Measurements from ENCODE around the gene SPTBN1. TPM values are rescaled to one million over a fixed set of nuclear protein-coding genes. Genes with fewer than 3 reads are reported as not detected.

The SPTBN1 gene
- total and polyA plus RNA-seq, 2 donors (not counting 3 experiments of a cell fraction or from before 2014, with no cell fraction given), result 63.3 to 320 TPM

GRCh38 chr2:54538537-54538936 is 82.4 kb downstream of the SPTBN1 start:
- Histone ChIP-seq H3K9me3 (replicated peaks; ENCODE audit: control insufficient read depth, insufficient read depth, low read length) (no peaks in the 10 kb centered on the region), H3K4me3 (replicated peaks in 1 of 3; ENCODE audit: insufficient read depth in 1 of 3, low read depth in 1 of 3, low read length in 3 of 3) (no peak overlapping the region), H3K9ac (replicated peaks; ENCODE audit: extremely low read depth, insufficient read depth, low read length) (no peak overlapping the region), H3K27ac (ENCODE audit: insufficient read depth, low read depth, low read length) (no peak overlapping the region), H2AFZ (ENCODE audit: low read depth, low read length) (no peak overlapping the region), H3K27me3 (ENCODE audit: control insufficient read depth in 2 of 2, insufficient read depth in 2 of 2, low read length in 2 of 2) (no peaks in the 10 kb centered on the region), H3K4me2 (ENCODE audit: insufficient read depth, low read length) (no peak overlapping the region), H3K9me1 (replicated peaks; ENCODE audit: control insufficient read depth, extremely low read depth, insufficient read depth, low read length) (no peaks in the 10 kb centered on the region), H3K4me1 (ENCODE audit: control insufficient read depth, extremely low read depth, insufficient read depth, low read length) (peaks cover 5% of the 10 kb centered on the region), H3K79me2 (ENCODE audit: control insufficient read depth, insufficient read depth, low read length) (peaks cover 1% of the 10 kb centered on the region), H3K36me3 (ENCODE audit: control insufficient read depth in 2 of 2, extremely low read depth in 1 of 2, insufficient read depth in 2 of 2, low read length in 2 of 2) (peaks cover 0 to 2% of the 10 kb centered on the region in 2 experiments), H4K20me1 (replicated peaks; ENCODE audit: control insufficient read depth, extremely low read depth, insufficient read depth, low read length) (peaks cover 3% of the 10 kb centered on the region)
- DNase-seq (ENCODE audit: low read depth, low spot score), result no peak
- intact Hi-C loops (cut with micrococcal nuclease) (no loop called here), dilution Hi-C loops (cut with MboI; ENCODE audit: extremely low pct_ligation_motif_present, low sequenced_read_pairs) (no loop called here)
- BruUV-seq (replicated peaks), result no TSS peak
- ChIA-PET POLR2A (no interaction called here), CTCF (interaction anchor here (0.7 to 1.4 kb wide), 5 partner anchors 12 to 166 kb away, joined by 3 to 5 read pairs (median 3); no protein-coding TSS in a partner anchor)
- FAIRE-seq, result no peak
- TF ChIP-seq POLR2A (IDR thresholded peaks at IDR 0.05; ENCODE audit: low read depth, low read length) (no peak), FOS (IDR thresholded peaks at IDR 0.05; ENCODE audit: borderline replicate concordance, insufficient read depth, low read length) (no peak), EZH2 (IDR thresholded peaks at IDR 0.05; ENCODE audit: borderline replicate concordance, low read depth, low read length, severe bottlenecking) (no peak), JUN (IDR thresholded peaks at IDR 0.05; ENCODE audit: borderline replicate concordance, insufficient read depth, insufficient read length, low read depth) (no peak), POLR2AphosphoS5 (IDR thresholded peaks at IDR 0.05; ENCODE audit: insufficient read depth, low read depth, low read length) (no peak), GATA2 (IDR thresholded peaks at IDR 0.05; ENCODE audit: insufficient read depth, insufficient read length, low read depth, low read length) (no peak), MYC (IDR thresholded peaks at IDR 0.05; ENCODE audit: low read depth, low read length) (no peak)
- TF ChIP-seq, protein P1, sequence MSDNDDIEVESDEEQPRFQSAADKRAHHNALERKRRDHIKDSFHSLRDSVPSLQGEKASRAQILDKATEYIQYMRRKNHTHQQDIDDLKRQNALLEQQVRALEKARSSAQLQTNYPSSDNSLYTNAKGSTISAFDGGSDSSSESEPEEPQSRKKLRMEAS (IDR thresholded peaks at IDR 0.05; ENCODE audit: insufficient read depth, insufficient read length), result no peak
- TF ChIP-seq, protein P2, sequence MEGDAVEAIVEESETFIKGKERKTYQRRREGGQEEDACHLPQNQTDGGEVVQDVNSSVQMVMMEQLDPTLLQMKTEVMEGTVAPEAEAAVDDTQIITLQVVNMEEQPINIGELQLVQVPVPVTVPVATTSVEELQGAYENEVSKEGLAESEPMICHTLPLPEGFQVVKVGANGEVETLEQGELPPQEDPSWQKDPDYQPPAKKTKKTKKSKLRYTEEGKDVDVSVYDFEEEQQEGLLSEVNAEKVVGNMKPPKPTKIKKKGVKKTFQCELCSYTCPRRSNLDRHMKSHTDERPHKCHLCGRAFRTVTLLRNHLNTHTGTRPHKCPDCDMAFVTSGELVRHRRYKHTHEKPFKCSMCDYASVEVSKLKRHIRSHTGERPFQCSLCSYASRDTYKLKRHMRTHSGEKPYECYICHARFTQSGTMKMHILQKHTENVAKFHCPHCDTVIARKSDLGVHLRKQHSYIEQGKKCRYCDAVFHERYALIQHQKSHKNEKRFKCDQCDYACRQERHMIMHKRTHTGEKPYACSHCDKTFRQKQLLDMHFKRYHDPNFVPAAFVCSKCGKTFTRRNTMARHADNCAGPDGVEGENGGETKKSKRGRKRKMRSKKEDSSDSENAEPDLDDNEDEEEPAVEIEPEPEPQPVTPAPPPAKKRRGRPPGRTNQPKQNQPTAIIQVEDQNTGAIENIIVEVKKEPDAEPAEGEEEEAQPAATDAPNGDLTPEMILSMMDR (IDR thresholded peaks at IDR 0.05; ENCODE audit: extremely low read depth in 1 of 2, insufficient read depth in 1 of 2, low read depth in 1 of 2, low read length in 2 of 2), result no peak
